HepG2 (cell line): ENCODE results near the gene EEF1AKMT3. TPM values are rescaled to one million over a fixed set of nuclear protein-coding genes. Genes with fewer than 3 reads are reported as not detected.

Source experiments
- ATAC-seq: fragments of 200-7000 bp; cut with Tn5 transposase; 3 replicates; pipeline ENCODE4 v1.9.1; 2020; ENCODE audit warnings: mild to moderate bottlenecking, moderate library complexity
- BruUV-seq: library from RNA; stranded (reverse); fragments of 400-500 nt; replicated peaks from 2 replicates; lab custom pipeline; 2021; lab: Mats Ljungman, UMichigan
- CTCF ChIA-PET: fragments of 300-600 bp; formaldehyde crosslinking; extraction: SDS; loops from one replicate; lab custom pipeline; 2021; ENCODE audit warnings: low total read pairs, inconsistent platforms, low intra/inter-chr PET ratio; lab: Yijun Ruan, JAX
- POLR2A ChIA-PET: fragments of 350-600 bp; sonication (Branson Sonifier 250); formaldehyde crosslinking; loops from one replicate; lab custom pipeline; 2020; ENCODE audit warnings: antibody characterized with exemption, inconsistent platforms; lab: Yijun Ruan, JAX
- DNase-seq: peaks from one replicate; pipeline ENCODE4 v3.0.0-alpha.2; 2015; ENCODE audit warnings: low spot score
- FAIRE-seq: peaks from 3 replicates; lab custom pipeline; 2011; peaks lifted over from hg19 to GRCh38; lab: Jason Lieb, UNC
- H2AFZ ChIP-seq: one replicate; pipeline ENCODE4 v1.6.1; 2011; ENCODE audit warnings: low read length, inconsistent platforms
- H3K27ac ChIP-seq: fragments of 300-600 bp; 3 replicates; pipeline ENCODE4 v1.8.0; 2011; ENCODE audit warnings: mixed run types, mild to moderate bottlenecking, mixed read lengths, low read length, inconsistent platforms; ENCODE audit not compliant: insufficient read depth; ENCODE audit errors: extremely low read length
- H3K27me3 ChIP-seq, 2 experiments: fragments of 200-600 bp in 1 of 2; 2 replicates in 1 of 2; 3 replicates in 1 of 2; pipeline versions ENCODE4 v1.6.0 to v1.8.0; 2011; ENCODE audit warnings: low read length in 2 of 2, mild to moderate bottlenecking in 2 of 2, moderate library complexity in 2 of 2, inconsistent platforms in 1 of 2; ENCODE audit not compliant: insufficient read depth in 2 of 2, control insufficient read depth in 1 of 2
- H3K36me3 ChIP-seq, 2 experiments: fragments of 200-600 bp in 1 of 2; replicated peaks in 1 of 2; 2 replicates in 1 of 2; 3 replicates in 1 of 2; pipeline versions ENCODE4 v1.5.1 to v1.8.0; 2011; ENCODE audit warnings: low read length in 2 of 2, inconsistent platforms in 1 of 2; ENCODE audit not compliant: insufficient read depth in 2 of 2, control insufficient read depth in 1 of 2
- H3K4me1 ChIP-seq: 2 replicates; pipeline ENCODE4 v1.5.1; 2012; ENCODE audit warnings: low read length, inconsistent platforms; ENCODE audit not compliant: insufficient read depth
- H3K4me2 ChIP-seq: 2 replicates; pipeline ENCODE4 v1.6.0; 2011; ENCODE audit warnings: low read depth, low read length, inconsistent platforms
- H3K4me3 ChIP-seq, 3 experiments: fragments of 200-600 bp in 1 of 3; sonication (generic), shearing (Covaris generic) in 1 of 3; replicated peaks in 1 of 3; 2 replicates each; pipeline ENCODE4 v1.5.1; 2011 to 2016; ENCODE audit warnings: low read length in 3 of 3, inconsistent platforms in 2 of 3, low read depth in 2 of 3, mild to moderate bottlenecking in 2 of 3, control low read depth in 1 of 3, mixed read lengths in 1 of 3; ENCODE audit not compliant: insufficient read depth in 1 of 3
- H3K79me2 ChIP-seq: one replicate; pipeline ENCODE4 v1.6.1; 2011; ENCODE audit warnings: low read length, inconsistent platforms; ENCODE audit not compliant: insufficient read depth
- H3K9ac ChIP-seq: 2 replicates; pipeline ENCODE4 v1.6.0; 2011; ENCODE audit warnings: mild to moderate bottlenecking, low read depth, low read length, inconsistent platforms; ENCODE audit not compliant: insufficient read depth
- H3K9me3 ChIP-seq: 2 replicates; pipeline ENCODE4 v1.5.1; 2012; ENCODE audit warnings: mild to moderate bottlenecking, low read length
- H4K20me1 ChIP-seq: 2 replicates; pipeline ENCODE4 v1.6.0; 2011; ENCODE audit warnings: inconsistent platforms, mild to moderate bottlenecking, low read length, moderate library complexity; ENCODE audit not compliant: insufficient read depth
- DNMT3B ChIP-seq: conservative IDR thresholded peaks from 2 replicates; pipeline ENCODE4 v1.6.1; 2016; ENCODE audit warnings: missing biosample characterization, control low read depth
- MZF1 ChIP-seq: sonication (generic); formaldehyde crosslinking; IDR thresholded peaks from 2 replicates; pipeline ENCODE4 v1.8.1; 2023; ENCODE audit warnings: mild to moderate bottlenecking, missing genetic modification reagents, borderline replicate concordance
- POLR2AphosphoS2 ChIP-seq: IDR thresholded peaks from 2 replicates; pipeline ENCODE4 v1.6.1; 2011; ENCODE audit warnings: low read depth, low read length, improper control_type of control experiment
- RBM22 ChIP-seq: fragments of 200-400 bp; formaldehyde crosslinking; optimal IDR thresholded peaks from 2 replicates; pipeline ENCODE3; 2017; ENCODE audit warnings: mild to moderate bottlenecking, low read length, moderate library complexity
- SMAD3 ChIP-seq: sonication (generic); formaldehyde crosslinking; IDR thresholded peaks from 2 replicates; pipeline ENCODE4 v1.4.0; 2020; ENCODE audit warnings: missing genetic modification reagents
- SMAD9 ChIP-seq: sonication (generic); formaldehyde crosslinking; IDR thresholded peaks from 2 replicates; pipeline ENCODE4 v1.5.1; 2020; ENCODE audit warnings: mild to moderate bottlenecking, missing genetic modification reagents
- ZKSCAN1 ChIP-seq: fragments of 150-350 bp; IDR thresholded peaks from 2 replicates; pipeline ENCODE4 v1.6.1; 2014; ENCODE audit warnings: low read length
- ZNF225 ChIP-seq: sonication (generic); formaldehyde crosslinking; IDR thresholded peaks from 2 replicates; pipeline ENCODE4 v1.4.0; 2020; ENCODE audit warnings: mild to moderate bottlenecking, missing genetic modification reagents
- ZNF253 ChIP-seq: sonication (generic); formaldehyde crosslinking; IDR thresholded peaks from 2 replicates; pipeline ENCODE4 v1.8.0; 2022; ENCODE audit warnings: mild to moderate bottlenecking, missing genetic modification reagents, borderline replicate concordance
- ZNF34 ChIP-seq: sonication (generic); formaldehyde crosslinking; IDR thresholded peaks from 2 replicates; pipeline ENCODE4 v1.4.0; 2020; ENCODE audit warnings: mild to moderate bottlenecking, missing genetic modification reagents, borderline replicate concordance
- ZNF468 ChIP-seq: sonication (generic); formaldehyde crosslinking; IDR thresholded peaks from 2 replicates; pipeline ENCODE4 v1.8.0; 2022; ENCODE audit warnings: mild to moderate bottlenecking, moderate library complexity, missing genetic modification reagents
- ZNF607 ChIP-seq: sonication (generic); formaldehyde crosslinking; IDR thresholded peaks from 2 replicates; pipeline ENCODE4 v1.5.1; 2020; ENCODE audit warnings: missing genetic modification reagents, mild to moderate bottlenecking, borderline replicate concordance
- WGBS: methylation state at CpG from one replicate; pipeline ENCODE4 v1.1.6; 2017; ENCODE audit warnings: low lambda C conversion rate; 5-methylcytosine and 5-hydroxymethylcytosine counted together
- in situ Hi-C: cut with HindIII; loops from 2 replicates; pipeline ENCODE4 v1.10.0; 2017; ENCODE audit warnings: low pct_unique_long_range_greater_than_20kb; ENCODE audit not compliant: extremely low pct_ligation_motif_present
- intact Hi-C: fragments of 100-400 bp; cut with micrococcal nuclease; formaldehyde crosslinking; loops from one replicate; pipeline ENCODE4 v1.10.0; 2022; ENCODE audit not compliant: unreplicated experiment
- polyA plus RNA-seq, 8 experiments: library from polyadenylated mRNA; depleted of rRNA in 3 of 8; stranded (reverse) in 7 of 8; unstranded in 1 of 8; fragments of >200 nt; fragmentation: Illumina TruSeq in 4 of 8; extraction: Trizol in 4 of 8; gene quantifications; 2 replicates each; pipeline versions ENCODE4 v1.2.1 to v1.2.3, GENCODE V29; 2011 to 2016; ENCODE audit warnings: low read depth in 4 of 8, missing spikeins in 1 of 8, mixed read lengths in 1 of 8; ENCODE audit not compliant: insufficient read depth in 1 of 8
- total RNA-seq, 5 experiments: library from RNA; depleted of rRNA; stranded (reverse); fragments of >200 nt; fragmentation: Illumina TruSeq; extraction: Trizol; gene quantifications; 2 replicates each; pipeline ENCODE4 v1.2.3, GENCODE V29; 2016; ENCODE audit warnings: low read depth in 1 of 5
- TF ChIP-seq, protein P1 (sequence below): sonication (generic); formaldehyde crosslinking; IDR thresholded peaks from 2 replicates; pipeline ENCODE4 v1.9.0; 2022; ENCODE audit warnings: low read depth, missing genetic modification reagents
- TF ChIP-seq, protein P2 (sequence below): sonication (generic); formaldehyde crosslinking; IDR thresholded peaks from 2 replicates; pipeline ENCODE4 v1.5.0; 2020; ENCODE audit warnings: missing genetic modification reagents, mild to moderate bottlenecking, borderline replicate concordance
- TF ChIP-seq, protein P3 (sequence below): sonication (generic); formaldehyde crosslinking; IDR thresholded peaks from 2 replicates; pipeline ENCODE4 v1.9.0; 2021; ENCODE audit warnings: missing genetic modification reagents, borderline replicate concordance
- TF ChIP-seq, protein P4 (sequence below): sonication (generic); formaldehyde crosslinking; IDR thresholded peaks from 2 replicates; pipeline ENCODE4 v1.8.1; 2023; ENCODE audit warnings: mild to moderate bottlenecking, moderate library complexity, missing genetic modification reagents

Gene EEF1AKMT3
- total and polyA plus RNA-seq, 2 of the 13 experiments (the other 11 are each of a cell fraction or from before 2014, with no cell fraction given) = 4.7 to 11.4 TPM

DNA sequence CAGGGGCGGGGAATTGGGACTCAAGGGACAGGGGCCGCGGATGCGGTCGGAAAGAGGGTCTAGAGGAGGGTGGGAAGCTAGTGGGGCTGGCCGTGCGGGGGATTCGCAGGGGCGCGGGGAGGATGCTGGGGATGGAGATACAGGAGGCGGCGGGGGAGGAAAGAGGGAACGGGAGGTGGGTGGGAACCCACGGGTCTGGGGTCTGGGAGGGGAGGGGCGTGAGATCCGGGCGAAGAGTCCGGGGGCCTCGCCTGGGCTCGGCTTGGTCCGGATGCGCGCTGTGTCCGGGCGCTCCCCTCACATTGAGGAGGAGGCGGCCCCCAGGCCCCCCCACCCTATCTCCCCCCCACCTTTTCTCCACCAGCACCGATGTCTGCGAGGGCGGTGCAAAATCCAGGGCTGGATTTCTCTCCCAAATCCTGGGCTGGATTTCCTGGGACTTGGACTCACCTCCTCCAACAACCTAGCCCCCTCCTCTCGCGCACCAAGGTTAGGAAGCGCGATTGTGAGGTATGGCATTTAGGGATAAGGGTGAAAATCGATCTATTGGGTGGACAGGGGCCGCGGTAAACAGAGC, 33.7 kb upstream of the EEF1AKMT3 start, which contains the start of gene AGAP2 (continued):
- TF ChIP-seq, protein P1, sequence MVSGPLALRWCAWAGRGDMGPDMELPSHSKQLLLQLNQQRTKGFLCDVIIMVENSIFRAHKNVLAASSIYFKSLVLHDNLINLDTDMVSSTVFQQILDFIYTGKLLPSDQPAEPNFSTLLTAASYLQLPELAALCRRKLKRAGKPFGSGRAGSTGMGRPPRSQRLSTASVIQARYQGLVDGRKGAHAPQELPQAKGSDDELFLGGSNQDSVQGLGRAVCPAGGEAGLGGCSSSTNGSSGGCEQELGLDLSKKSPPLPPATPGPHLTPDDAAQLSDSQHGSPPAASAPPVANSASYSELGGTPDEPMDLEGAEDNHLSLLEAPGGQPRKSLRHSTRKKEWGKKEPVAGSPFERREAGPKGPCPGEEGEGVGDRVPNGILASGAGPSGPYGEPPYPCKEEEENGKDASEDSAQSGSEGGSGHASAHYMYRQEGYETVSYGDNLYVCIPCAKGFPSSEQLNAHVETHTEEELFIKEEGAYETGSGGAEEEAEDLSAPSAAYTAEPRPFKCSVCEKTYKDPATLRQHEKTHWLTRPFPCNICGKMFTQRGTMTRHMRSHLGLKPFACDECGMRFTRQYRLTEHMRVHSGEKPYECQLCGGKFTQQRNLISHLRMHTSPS (CRISPR knock-in tag) = no peak
- TF ChIP-seq, all 625 proteins: peak for 1

DNA sequence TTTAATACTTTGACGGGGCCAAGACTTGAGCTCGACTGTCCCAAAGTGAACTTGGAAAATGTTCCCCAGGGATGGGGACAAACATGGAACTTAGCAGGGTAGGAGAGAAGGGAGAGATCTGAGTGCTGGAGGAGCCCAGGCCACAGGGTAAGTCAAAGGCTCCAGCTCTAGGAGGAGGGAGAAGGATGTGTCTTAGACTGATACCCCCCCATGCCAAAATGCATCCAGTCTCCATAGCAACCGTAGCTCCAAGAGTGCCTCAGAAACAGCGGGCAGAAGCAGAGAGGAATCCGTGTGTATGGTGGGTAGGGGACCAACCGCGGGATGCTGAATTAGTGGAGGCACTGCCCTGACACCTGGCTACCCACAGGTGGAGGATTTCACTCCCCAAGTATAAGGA, 33.0 kb upstream of the EEF1AKMT3 start:
- Histone ChIP-seq H2AFZ (no peak overlapping the region), H3K4me2 (peak overlapping the region; percentile 12; the same call in 1 of the 2 replicates), H3K9me3 (no peaks in the 10 kb centered on the region), H3K4me3 (no peak overlapping the region), H4K20me1 (no peaks in the 10 kb centered on the region), H3K9ac (no peak overlapping the region), H3K4me1 (peaks cover 65% of the 10 kb centered on the region), H3K27ac (no peak overlapping the region), H3K36me3 (no peaks in the 10 kb centered on the region), H3K27me3 (peaks cover 12 to 44% of the 10 kb centered on the region in 2 experiments; a peak in 4 of 5 replicates), H3K79me2 (no peaks in the 10 kb centered on the region)
- BruUV-seq = no TSS peak
- CTCF ChIA-PET = no interaction called here
- WGBS = 28% methylated on average over 7 of the region's 7 CpGs
- DNase-seq (no peak), FAIRE-seq (no peak), ATAC-seq (no peak)
- intact Hi-C loops (loop anchor here (5.0 kb wide), 2 partner anchors 47 to 157 kb away; partner anchors contain the start of gene OS9), in situ Hi-C loops (no loop called here)
- POLR2A ChIA-PET = no interaction called here
- no peak for TF ChIP-seq ZNF34 (CRISPR knock-in tag)
- no peak for TF ChIP-seq SMAD3 (CRISPR knock-in tag)
- no peak for TF ChIP-seq ZNF253 (CRISPR knock-in tag)
- TF ChIP-seq, protein P2, sequence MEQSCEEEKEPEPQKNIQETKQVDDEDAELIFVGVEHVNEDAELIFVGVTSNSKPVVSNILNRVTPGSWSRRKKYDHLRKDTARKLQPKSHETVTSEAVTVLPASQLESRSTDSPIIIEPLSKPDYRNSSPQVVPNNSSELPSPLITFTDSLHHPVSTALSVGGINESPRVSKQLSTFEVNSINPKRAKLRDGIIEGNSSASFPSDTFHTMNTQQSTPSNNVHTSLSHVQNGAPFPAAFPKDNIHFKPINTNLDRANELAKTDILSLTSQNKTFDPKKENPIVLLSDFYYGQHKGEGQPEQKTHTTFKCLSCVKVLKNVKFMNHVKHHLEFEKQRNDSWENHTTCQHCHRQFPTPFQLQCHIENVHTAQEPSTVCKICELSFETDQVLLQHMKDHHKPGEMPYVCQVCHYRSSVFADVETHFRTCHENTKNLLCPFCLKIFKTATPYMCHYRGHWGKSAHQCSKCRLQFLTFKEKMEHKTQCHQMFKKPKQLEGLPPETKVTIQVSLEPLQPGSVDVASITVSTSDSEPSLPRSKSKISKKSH (CRISPR knock-in tag) = no peak
- no peak for TF ChIP-seq ZKSCAN1
- no peak for TF ChIP-seq POLR2AphosphoS2
- TF ChIP-seq, protein P3, sequence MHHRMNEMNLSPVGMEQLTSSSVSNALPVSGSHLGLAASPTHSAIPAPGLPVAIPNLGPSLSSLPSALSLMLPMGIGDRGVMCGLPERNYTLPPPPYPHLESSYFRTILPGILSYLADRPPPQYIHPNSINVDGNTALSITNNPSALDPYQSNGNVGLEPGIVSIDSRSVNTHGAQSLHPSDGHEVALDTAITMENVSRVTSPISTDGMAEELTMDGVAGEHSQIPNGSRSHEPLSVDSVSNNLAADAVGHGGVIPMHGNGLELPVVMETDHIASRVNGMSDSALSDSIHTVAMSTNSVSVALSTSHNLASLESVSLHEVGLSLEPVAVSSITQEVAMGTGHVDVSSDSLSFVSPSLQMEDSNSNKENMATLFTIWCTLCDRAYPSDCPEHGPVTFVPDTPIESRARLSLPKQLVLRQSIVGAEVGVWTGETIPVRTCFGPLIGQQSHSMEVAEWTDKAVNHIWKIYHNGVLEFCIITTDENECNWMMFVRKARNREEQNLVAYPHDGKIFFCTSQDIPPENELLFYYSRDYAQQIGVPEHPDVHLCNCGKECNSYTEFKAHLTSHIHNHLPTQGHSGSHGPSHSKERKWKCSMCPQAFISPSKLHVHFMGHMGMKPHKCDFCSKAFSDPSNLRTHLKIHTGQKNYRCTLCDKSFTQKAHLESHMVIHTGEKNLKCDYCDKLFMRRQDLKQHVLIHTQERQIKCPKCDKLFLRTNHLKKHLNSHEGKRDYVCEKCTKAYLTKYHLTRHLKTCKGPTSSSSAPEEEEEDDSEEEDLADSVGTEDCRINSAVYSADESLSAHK = no peak
- TF ChIP-seq, protein P4, sequence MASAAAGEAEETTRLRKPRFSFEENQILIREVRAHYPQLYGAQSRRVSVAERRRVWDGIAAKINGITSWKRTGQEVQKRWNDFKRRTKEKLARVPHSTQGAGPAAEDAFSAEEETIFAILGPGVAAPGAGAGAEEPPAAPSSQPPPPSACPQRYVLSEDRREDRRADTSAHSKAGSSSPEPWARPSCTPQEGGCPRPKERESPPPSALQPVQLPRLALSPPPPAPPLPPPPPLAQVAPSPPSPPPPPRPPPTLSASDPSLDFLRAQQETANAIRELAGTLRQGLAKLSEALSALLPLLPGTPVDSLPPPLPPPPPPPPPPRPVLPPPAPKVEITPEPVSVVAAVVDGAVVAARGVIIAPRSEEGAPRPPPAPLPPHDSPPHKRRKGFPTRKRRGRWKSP = no peak
- no peak for TF ChIP-seq ZNF468 (CRISPR knock-in tag)
- TF ChIP-seq ZNF225 (CRISPR knock-in tag) = no peak
- TF ChIP-seq SMAD9 = no peak
- TF ChIP-seq ZNF607 (CRISPR knock-in tag) = no peak
- TF ChIP-seq RBM22 = no peak
- TF ChIP-seq MZF1 (CRISPR knock-in tag) = no peak
- TF ChIP-seq DNMT3B (CRISPR knock-in tag) = no peak
